IPS-18a (cell line): ENCODE measurements around the gene ZDHHC23.

Experiments used
- H3K27ac ChIP-seq: one replicate; pipeline ENCODE4 v1.5.1; 2013; ENCODE audit warnings: low read length
- H3K27me3 ChIP-seq: one replicate; pipeline ENCODE4 v1.6.1; 2013; ENCODE audit warnings: mild to moderate bottlenecking, low read length; ENCODE audit not compliant: control insufficient read depth, insufficient read depth
- H3K36me3 ChIP-seq: one replicate; pipeline ENCODE4 v1.6.1; 2013; ENCODE audit warnings: low read depth, low read length; ENCODE audit not compliant: control insufficient read depth
- H3K4me1 ChIP-seq: one replicate; pipeline ENCODE4 v1.6.1; 2013; ENCODE audit warnings: low read depth, low read length; ENCODE audit not compliant: control insufficient read depth
- H3K4me3 ChIP-seq: one replicate; pipeline ENCODE4 v1.5.1; 2013; ENCODE audit warnings: low read length
- H3K9ac ChIP-seq: one replicate; pipeline ENCODE4 v1.6.1; 2013; ENCODE audit warnings: mild to moderate bottlenecking, low read length, moderate library complexity
- H3K9me3 ChIP-seq: one replicate; pipeline ENCODE4 v1.6.1; 2013; ENCODE audit warnings: low read depth, low read length; ENCODE audit not compliant: control insufficient read depth

The ZDHHC23 gene

DNA sequence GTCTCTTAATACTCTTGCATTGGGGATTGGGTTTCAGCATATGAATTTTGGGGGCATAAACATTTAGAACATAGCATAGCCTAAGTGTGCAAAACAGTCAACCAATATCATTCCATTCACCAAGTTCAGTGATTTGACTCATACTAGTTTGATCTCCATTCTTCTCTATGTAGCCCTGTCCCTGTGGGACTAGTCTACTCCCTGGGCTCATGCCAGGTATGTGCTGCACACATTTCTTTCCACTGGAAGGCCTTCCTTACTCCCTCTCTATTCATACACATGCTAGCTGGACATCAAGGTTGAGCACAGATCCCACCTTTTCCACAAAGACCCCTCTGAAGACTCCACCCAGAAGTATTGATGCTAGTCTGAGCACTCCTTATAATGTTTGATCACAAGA, 5.1 kb downstream of the ZDHHC23 start:
- H3K9ac ChIP-seq = no peak overlapping the region
- H3K36me3 ChIP-seq = no peaks in the 10 kb centered on the region
- H3K27ac ChIP-seq = no peak overlapping the region
- no peaks in the 10 kb centered on the region for H3K9me3 ChIP-seq
- peaks cover 11% of the 10 kb centered on the region for H3K27me3 ChIP-seq
- H3K4me1 ChIP-seq = peaks cover 7% of the 10 kb centered on the region
- no peak overlapping the region for H3K4me3 ChIP-seq

DNA sequence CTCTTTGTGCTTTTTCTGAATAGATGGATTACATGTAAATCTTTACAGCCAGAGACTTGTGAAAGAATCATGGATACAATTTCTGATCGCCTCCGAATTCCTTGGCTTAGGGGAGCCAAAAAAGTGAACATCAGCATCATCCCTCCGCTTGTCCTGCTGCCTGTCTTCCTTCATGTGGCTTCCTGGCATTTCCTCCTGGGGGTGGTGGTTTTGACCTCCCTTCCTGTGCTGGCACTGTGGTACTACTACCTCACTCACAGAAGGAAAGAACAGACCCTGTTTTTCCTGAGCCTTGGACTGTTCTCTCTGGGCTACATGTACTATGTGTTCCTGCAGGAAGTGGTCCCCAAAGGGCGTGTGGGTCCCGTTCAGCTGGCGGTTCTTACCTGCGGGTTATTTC, 5.9 kb downstream of the ZDHHC23 start:
- no peak overlapping the region for H3K9ac ChIP-seq
- H3K27ac ChIP-seq = no peak overlapping the region
- H3K4me3 ChIP-seq = no peak overlapping the region
- no peaks in the 10 kb centered on the region for H3K9me3 ChIP-seq
- H3K4me1 ChIP-seq = peaks cover 6% of the 10 kb centered on the region
- H3K27me3 ChIP-seq = peaks cover 7% of the 10 kb centered on the region
- no peaks in the 10 kb centered on the region for H3K36me3 ChIP-seq

DNA sequence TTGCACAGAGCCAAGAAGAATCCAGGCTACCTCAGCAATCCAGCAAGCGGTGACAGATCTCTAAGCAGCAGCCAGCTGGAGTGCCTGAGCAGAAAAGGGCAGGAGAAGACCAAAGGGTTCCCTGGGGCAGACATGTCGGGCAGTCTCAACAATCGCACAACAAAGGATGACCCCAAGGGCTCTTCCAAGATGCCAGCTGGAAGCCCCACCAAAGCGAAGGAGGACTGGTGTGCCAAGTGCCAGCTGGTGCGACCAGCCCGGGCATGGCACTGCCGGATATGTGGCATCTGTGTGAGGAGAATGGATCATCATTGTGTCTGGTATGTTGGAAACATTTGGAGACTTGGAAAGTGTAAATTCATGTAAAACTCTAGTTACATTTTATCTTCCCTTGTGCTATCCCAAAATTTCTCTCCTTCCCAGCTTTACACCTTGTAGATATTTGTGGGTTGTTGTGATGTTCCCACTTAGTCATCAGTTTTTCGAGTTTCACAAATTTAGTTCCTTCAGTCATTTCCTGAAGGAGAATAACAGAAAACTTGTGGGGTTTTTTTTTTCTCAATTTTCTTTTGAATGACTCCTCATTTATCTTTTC, 6.4 kb downstream of the ZDHHC23 start:
- Histone ChIP-seq H3K9me3 (no peaks in the 10 kb centered on the region), H3K27ac (no peak overlapping the region), H3K4me1 (peaks cover under 1% of the 10 kb centered on the region), H3K36me3 (no peaks in the 10 kb centered on the region), H3K4me3 (no peak overlapping the region), H3K9ac (no peak overlapping the region), H3K27me3 (peaks cover 2% of the 10 kb centered on the region)

DNA sequence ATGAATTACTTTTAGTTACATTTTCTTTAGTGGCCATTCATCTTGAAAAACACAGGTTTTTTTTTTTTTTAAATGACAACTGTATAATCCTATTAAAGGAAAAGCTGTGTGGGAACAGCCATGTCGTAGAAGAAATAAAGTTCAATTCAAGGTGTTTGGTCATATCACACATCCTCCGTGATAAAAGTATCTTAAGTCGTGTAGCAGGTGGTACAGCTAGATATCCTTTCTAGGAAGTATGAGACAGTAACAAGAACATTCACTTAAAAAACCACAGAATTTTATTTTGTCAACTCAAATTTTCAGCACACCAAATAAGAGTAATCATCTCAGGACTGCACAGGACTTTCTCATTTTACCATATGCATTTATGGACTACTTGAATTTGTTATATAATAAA, 16.1 kb downstream of the ZDHHC23 start:
- Histone ChIP-seq H3K4me3 (no peak overlapping the region), H3K9ac (no peak overlapping the region), H3K36me3 (no peaks in the 10 kb centered on the region), H3K27me3 (no peaks in the 10 kb centered on the region), H3K27ac (no peak overlapping the region), H3K9me3 (no peaks in the 10 kb centered on the region), H3K4me1 (peaks cover 7% of the 10 kb centered on the region)

DNA sequence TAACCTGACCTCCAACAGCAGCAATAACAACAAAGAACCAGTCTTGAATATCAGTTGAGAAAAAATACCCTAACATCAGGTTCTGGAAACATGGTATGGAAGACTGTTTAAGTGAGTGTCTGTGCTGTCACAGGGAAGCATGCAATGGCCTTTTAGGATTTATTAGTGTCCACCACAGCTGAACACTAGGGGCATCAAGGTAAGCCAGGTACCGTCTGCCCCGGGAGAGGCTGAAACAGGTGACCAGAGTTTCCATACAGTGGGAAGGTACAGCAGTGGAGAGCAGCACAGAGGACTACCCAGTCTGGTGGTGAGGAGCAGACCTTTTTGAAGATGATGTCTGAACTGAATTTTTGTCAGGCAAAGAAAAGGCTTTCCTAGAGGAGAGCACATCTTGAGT, 18.4 kb downstream of the ZDHHC23 start:
- H3K36me3 ChIP-seq = no peaks in the 10 kb centered on the region
- H3K4me1 ChIP-seq = peaks cover 7% of the 10 kb centered on the region
- H3K9me3 ChIP-seq = no peaks in the 10 kb centered on the region
- no peak overlapping the region for H3K4me3 ChIP-seq
- H3K27me3 ChIP-seq = no peaks in the 10 kb centered on the region
- no peak overlapping the region for H3K27ac ChIP-seq
- no peak overlapping the region for H3K9ac ChIP-seq

DNA sequence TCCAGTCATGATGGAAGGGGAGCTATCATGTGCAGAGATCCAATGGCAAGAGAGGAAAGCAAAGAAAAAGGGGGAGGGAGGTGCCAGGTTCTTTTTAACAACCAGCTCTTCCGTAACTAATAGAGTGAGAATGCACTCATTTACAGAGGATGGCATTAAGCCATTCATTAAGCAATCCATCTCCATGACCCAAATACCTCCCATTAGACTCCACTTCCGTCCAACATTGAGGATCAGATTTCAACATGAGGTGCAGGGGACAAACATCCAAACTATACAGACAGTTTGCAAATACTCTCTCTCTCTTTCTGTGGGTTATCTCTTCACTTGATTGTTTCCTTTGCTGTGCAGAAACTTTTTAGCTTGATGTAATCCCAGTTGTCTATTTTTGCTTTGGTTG, 21.2 kb downstream of the ZDHHC23 start:
- Histone ChIP-seq H3K36me3 (no peaks in the 10 kb centered on the region), H3K27me3 (no peaks in the 10 kb centered on the region), H3K27ac (no peak overlapping the region), H3K4me1 (no peaks in the 10 kb centered on the region), H3K4me3 (no peak overlapping the region), H3K9me3 (peaks cover 5% of the 10 kb centered on the region), H3K9ac (no peak overlapping the region)

DNA sequence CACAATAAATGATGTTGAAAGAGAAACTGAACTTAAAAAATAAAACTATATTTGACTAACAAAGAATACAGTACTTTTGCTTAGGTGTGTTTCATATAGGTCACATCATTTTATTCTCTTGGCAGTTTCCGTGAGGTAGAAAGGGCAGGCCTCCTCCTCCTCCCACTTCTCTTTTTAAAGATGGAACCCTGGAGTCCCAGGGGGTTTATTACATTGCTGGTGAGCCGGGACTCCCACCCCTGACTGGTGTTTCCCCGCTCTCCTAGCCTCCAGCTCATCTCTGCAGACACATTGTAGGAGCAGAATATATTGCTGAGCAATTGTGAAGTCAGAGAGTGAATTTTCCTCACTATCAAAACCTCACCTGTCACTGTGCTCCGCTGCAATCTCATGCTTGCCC, 30.0 kb downstream of the ZDHHC23 start:
- H3K9me3 ChIP-seq = peaks cover 5% of the 10 kb centered on the region
- no peaks in the 10 kb centered on the region for H3K4me1 ChIP-seq
- no peak overlapping the region for H3K27ac ChIP-seq
- no peak overlapping the region for H3K4me3 ChIP-seq
- H3K9ac ChIP-seq = no peak overlapping the region
- no peaks in the 10 kb centered on the region for H3K36me3 ChIP-seq
- H3K27me3 ChIP-seq = no peaks in the 10 kb centered on the region

DNA sequence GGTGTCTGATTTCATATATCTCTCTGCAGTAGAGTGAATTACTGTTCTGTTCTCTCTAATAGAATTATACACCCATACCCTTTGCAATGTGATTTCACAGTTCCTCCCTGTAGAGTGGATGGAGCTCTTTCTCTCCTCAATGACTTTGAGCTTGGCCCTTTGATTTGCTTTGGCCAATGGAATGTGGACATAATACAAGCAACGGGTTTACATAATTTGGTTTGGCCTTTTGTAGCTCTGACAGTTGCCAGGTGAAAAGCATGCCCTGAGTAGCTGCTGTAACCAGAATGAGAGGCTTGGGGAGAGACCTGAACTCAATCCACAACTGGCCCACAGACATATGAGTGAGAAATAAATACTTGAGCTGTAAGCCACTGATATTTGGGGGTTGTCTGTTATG, 32.1 kb downstream of the ZDHHC23 start:
- Histone ChIP-seq H3K9ac (no peak overlapping the region), H3K36me3 (no peaks in the 10 kb centered on the region), H3K4me3 (no peak overlapping the region), H3K4me1 (no peaks in the 10 kb centered on the region), H3K9me3 (no peaks in the 10 kb centered on the region), H3K27me3 (no peaks in the 10 kb centered on the region), H3K27ac (no peak overlapping the region)

DNA sequence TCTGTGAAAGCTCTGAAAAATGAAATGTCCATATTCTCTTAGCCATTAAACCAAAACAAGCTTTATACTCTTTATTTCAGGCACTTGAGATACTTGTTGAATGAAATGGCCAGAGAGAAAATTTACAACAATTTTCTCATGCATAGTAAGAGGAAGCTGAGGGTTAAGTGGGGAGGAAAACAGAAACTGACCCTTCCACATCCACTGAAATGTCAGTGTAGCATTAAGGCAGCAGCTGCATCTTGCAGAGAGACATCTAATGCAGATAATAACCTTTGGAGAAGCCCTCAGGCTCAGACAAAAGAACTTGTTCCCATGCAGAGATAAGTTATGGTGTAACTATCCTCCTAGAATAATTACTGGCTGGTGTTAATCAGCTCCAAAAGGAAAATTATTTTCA, 34.0 kb downstream of the ZDHHC23 start:
- Histone ChIP-seq H3K9me3 (no peaks in the 10 kb centered on the region), H3K9ac (no peak overlapping the region), H3K27me3 (no peaks in the 10 kb centered on the region), H3K4me1 (no peaks in the 10 kb centered on the region), H3K4me3 (no peak overlapping the region), H3K27ac (no peak overlapping the region), H3K36me3 (no peaks in the 10 kb centered on the region)

DNA sequence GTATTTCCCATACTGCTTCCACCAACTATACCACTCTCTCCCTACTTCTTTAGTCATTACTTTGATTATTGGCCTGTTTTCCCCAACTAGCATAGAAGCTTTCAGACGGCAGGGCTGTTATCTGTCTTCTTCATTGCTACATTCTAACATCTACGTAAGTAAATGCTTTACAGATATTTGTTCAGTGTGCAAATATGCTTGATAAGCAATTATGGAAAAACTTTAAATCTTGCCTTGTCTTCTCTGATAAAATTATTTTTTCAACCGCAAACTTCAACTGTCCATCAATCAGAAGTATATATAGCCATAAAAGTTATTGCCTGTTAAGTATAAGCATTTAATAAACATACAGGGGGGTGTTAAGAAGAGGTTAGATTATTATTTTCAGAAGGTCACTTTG, 35.7 kb downstream of the ZDHHC23 start:
- Histone ChIP-seq H3K9me3 (no peaks in the 10 kb centered on the region), H3K9ac (no peak overlapping the region), H3K4me3 (no peak overlapping the region), H3K36me3 (no peaks in the 10 kb centered on the region), H3K27ac (no peak overlapping the region), H3K4me1 (no peaks in the 10 kb centered on the region), H3K27me3 (no peaks in the 10 kb centered on the region)

DNA sequence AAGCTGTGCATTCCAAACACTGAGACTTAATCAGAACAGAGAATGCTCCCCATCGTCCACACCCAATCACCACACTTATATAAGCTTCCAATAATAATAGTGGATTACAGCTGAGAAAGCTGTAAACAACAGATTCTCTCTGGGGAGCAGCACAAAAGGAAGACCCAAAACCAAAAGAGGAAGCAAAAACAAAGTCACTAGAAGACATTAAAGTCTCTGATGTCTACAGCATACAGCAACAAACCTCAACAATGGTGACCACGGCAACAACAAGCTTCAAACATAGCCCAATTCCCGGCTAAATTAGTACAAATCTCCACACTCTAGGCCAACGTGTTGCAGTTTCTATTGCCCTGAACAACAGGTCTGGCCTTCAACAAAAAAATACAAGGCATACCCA, 37.7 kb downstream of the ZDHHC23 start:
- no peak overlapping the region for H3K9ac ChIP-seq
- H3K36me3 ChIP-seq = no peaks in the 10 kb centered on the region
- H3K27me3 ChIP-seq = no peaks in the 10 kb centered on the region
- H3K4me1 ChIP-seq = no peaks in the 10 kb centered on the region
- H3K4me3 ChIP-seq = no peak overlapping the region
- H3K9me3 ChIP-seq = no peaks in the 10 kb centered on the region
- H3K27ac ChIP-seq = no peak overlapping the region

DNA sequence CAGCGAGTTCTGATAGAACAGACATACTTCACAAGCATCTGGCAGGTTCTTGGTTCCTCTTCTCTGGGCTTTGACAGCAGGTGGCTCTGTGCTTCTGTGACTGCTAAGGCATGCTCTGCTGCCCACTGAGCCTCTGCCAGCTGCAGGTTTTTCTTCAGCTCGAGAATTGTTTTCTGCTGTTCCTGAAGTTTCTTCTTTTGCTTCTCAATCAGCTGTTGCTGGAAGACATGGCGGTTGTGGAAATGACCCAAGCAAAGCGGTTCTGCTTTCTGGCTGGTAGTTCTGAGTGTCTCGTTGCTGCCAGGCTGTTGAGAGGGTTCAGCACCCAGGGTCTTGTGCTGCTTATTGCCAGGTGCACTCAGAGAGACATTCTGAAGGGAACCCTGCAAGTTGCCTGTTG, 57.7 kb downstream of the ZDHHC23 start:
- H3K9ac ChIP-seq = no peak overlapping the region
- H3K27me3 ChIP-seq = no peaks in the 10 kb centered on the region
- H3K27ac ChIP-seq = no peak overlapping the region
- H3K9me3 ChIP-seq = no peaks in the 10 kb centered on the region
- no peaks in the 10 kb centered on the region for H3K4me1 ChIP-seq
- H3K36me3 ChIP-seq = no peaks in the 10 kb centered on the region
- no peak overlapping the region for H3K4me3 ChIP-seq
